Gastroesophageal sphincter (tissue), 4 donors: ENCODE data around the gene OR51F1. TPM values are rescaled to one million over a fixed set of nuclear protein-coding genes. Genes with fewer than 3 reads are reported as not detected.
"Not testable (repeated sequence)": the region's sequence is repeated elsewhere in the genome, so short reads cannot be mapped to it uniquely, and the experiment has no call there.

Experiments
- ATAC-seq: fragments of 150-250 bp; one replicate; pipeline ENCODE4 v1.9.1; 2016; ENCODE audit warnings: mild to moderate bottlenecking, moderate library complexity
- H3K27ac ChIP-seq, 4 donors: fragments of 200-600 bp; sonication (generic) in 3 of 4; 1 replicate in 3 of 4; 2 replicates in 1 of 4; pipeline ENCODE4 v1.5.1; 2016 to 2019
- H3K27me3 ChIP-seq: fragments of 200-600 bp; sonication (generic); one replicate; pipeline ENCODE4 v1.5.1; 2019
- H3K36me3 ChIP-seq, 2 donors: fragments of 200-600 bp; sonication (generic); one replicate each; pipeline ENCODE4 v1.5.1; 2019; ENCODE audit warnings: control low read depth in 1 of 2
- H3K4me1 ChIP-seq, 3 donors: fragments of 200-600 bp; sonication (generic); 1 replicate in 2 of 3; 2 replicates in 1 of 3; pipeline ENCODE4 v1.5.1; 2016 to 2019; ENCODE audit warnings: control low read depth in 2 of 3
- H3K4me3 ChIP-seq, 2 donors: fragments of 200-600 bp; sonication (generic); one replicate each; pipeline ENCODE4 v1.5.1; 2019; ENCODE audit warnings: mild to moderate bottlenecking in 1 of 2, moderate library complexity in 1 of 2
- H3K9me3 ChIP-seq, 3 donors: fragments of 200-600 bp; sonication (generic); one replicate each; pipeline ENCODE4 v1.5.1; 2017 to 2019; ENCODE audit warnings: control low read depth in 2 of 3
- EP300 ChIP-seq: sonication (generic); formaldehyde crosslinking; IDR thresholded peaks from one replicate; pipeline ENCODE4 v1.6.1; 2017; ENCODE audit warnings: antibody characterized with exemption, mild to moderate bottlenecking
- POLR2A ChIP-seq, 2 donors: fragments of 450-650 bp; IDR thresholded peaks; one replicate each; pipeline ENCODE4 v1.6.1; 2017; ENCODE audit warnings: antibody characterized with exemption in 2 of 2, mild to moderate bottlenecking in 2 of 2, moderate library complexity in 1 of 2
- POLR2AphosphoS5 ChIP-seq: sonication (generic); formaldehyde crosslinking; IDR thresholded peaks from one replicate; pipeline ENCODE4 v1.6.1; 2017; ENCODE audit warnings: antibody characterized with exemption
- WGBS, 2 donors: methylation state at CpG; one replicate each; pipeline ENCODE4 v1.1.5; 2018; ENCODE audit warnings: low coverage in 1 of 2; 5-methylcytosine and 5-hydroxymethylcytosine counted together
- total RNA-seq, 4 donors: library from RNA; depleted of rRNA; stranded (reverse); fragments of >200 nt; gene quantifications; one replicate each; pipeline ENCODE4 v1.1.0, GENCODE V29; 2016
- TF ChIP-seq, protein P1 (sequence below), 4 experiments: fragments of 200-600 bp in 2 of 4; fragments of 450-650 bp in 2 of 4; sonication (generic) in 1 of 4; IDR thresholded peaks; one replicate each; pipeline ENCODE4 v1.5.1; 2017 to 2019; ENCODE audit warnings: antibody characterized with exemption in 4 of 4, mild to moderate bottlenecking in 2 of 4, moderate library complexity in 2 of 4

Gene OR51F1
- total RNA-seq, 4 donors from 2014 or later, result not detected

- ATAC-seq, result no peak
- 60 to 62% methylated on average over 2 of the region's 2 CpGs for WGBS, 2 donors
- TF ChIP-seq, protein P1, sequence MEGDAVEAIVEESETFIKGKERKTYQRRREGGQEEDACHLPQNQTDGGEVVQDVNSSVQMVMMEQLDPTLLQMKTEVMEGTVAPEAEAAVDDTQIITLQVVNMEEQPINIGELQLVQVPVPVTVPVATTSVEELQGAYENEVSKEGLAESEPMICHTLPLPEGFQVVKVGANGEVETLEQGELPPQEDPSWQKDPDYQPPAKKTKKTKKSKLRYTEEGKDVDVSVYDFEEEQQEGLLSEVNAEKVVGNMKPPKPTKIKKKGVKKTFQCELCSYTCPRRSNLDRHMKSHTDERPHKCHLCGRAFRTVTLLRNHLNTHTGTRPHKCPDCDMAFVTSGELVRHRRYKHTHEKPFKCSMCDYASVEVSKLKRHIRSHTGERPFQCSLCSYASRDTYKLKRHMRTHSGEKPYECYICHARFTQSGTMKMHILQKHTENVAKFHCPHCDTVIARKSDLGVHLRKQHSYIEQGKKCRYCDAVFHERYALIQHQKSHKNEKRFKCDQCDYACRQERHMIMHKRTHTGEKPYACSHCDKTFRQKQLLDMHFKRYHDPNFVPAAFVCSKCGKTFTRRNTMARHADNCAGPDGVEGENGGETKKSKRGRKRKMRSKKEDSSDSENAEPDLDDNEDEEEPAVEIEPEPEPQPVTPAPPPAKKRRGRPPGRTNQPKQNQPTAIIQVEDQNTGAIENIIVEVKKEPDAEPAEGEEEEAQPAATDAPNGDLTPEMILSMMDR (IDR thresholded peaks at IDR 0.05), result no peak
- TF ChIP-seq POLR2A (IDR thresholded peaks at IDR 0.05), result no peak
- no peak for TF ChIP-seq POLR2AphosphoS5
- no peak for TF ChIP-seq EP300
- Histone ChIP-seq H3K27ac (no peak overlapping the region), H3K4me1 (no peaks in the 10 kb centered on the region), H3K36me3 (no peaks in the 10 kb centered on the region), H3K9me3 (no peaks in the 10 kb centered on the region), H3K4me3 (no peak overlapping the region), H3K27me3 (no peaks in the 10 kb centered on the region)
These were observed 6.6 kb downstream of the OR51F1 start for GRCh38 chr11:4763096-4763495.

DNA sequence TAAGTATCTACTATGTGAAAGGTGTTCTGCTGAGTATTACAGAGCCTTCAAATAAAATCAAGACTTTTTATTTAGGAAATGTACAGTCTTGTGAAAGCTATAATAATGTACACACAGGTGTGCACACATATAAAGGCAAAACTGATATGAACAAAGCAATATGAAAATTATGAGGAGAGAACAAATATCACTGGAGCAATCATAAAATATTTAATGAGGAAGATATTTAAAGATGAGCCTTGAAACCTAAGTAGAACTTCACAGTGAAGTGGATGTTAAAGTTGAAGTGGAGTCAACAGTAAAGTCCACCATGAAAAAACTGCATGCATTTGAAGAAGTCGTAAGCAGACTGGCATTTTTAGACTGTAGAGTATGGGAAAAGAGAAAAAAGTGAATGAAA, 18.5 kb downstream of the OR51F1 start:
- no peak for ATAC-seq
- Histone ChIP-seq H3K4me3 (no peak overlapping the region), H3K36me3 (no peaks in the 10 kb centered on the region), H3K27ac (no peak overlapping the region), H3K4me1 (no peaks in the 10 kb centered on the region), H3K9me3 (no peaks in the 10 kb centered on the region), H3K27me3 (no peaks in the 10 kb centered on the region)
- WGBS, 2 donors, result 84 to 100% methylated on average over 1 of the region's 1 CpG
- TF ChIP-seq EP300 (no peak), POLR2AphosphoS5 (no peak), POLR2A (IDR thresholded peaks at IDR 0.05) (no peak)
- TF ChIP-seq, protein P1 (IDR thresholded peaks at IDR 0.05), result no peak

GRCh38 chr11:4748438-4748837, 21.3 kb downstream of the OR51F1 start:
- Histone ChIP-seq H3K36me3 (no peaks in the 10 kb centered on the region), H3K27ac (no peak overlapping the region), H3K4me3 (no peak overlapping the region), H3K9me3 (no peaks in the 10 kb centered on the region), H3K27me3 (no peaks in the 10 kb centered on the region), H3K4me1 (no peaks in the 10 kb centered on the region)
- no peak for TF ChIP-seq POLR2A (IDR thresholded peaks at IDR 0.05)
- WGBS, 2 donors, result 72 to 76% methylated on average over 5 to 6 of the region's 6 CpGs
- no peak for ATAC-seq

DNA sequence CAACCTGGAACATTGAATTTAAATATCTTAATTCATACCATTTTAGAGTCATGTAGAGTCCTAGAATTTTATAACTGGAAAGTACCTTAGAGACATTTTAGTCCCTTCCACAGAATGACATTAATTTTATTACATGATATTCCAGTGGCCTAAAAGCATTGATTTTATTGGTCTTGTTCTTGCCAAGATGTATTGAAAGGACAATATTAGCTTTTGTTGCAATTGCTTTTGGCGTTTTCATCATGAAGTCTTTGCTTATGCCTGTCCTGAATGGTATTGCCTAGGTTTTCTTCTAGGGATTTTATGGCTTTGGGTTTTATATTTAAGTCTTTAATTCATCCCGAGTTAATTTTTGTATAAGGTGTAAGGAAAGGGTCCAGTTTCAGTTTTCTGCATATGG, 29.0 kb downstream of the OR51F1 start:
- Histone ChIP-seq H3K4me1 (no peaks in the 10 kb centered on the region), H3K27me3 (no peaks in the 10 kb centered on the region), H3K27ac (no peak overlapping the region), H3K4me3 (no peak overlapping the region), H3K9me3 (no peaks in the 10 kb centered on the region), H3K36me3 (no peaks in the 10 kb centered on the region)
- 92 to 100% methylated on average over 2 of the region's 2 CpGs for WGBS, 2 donors
- TF ChIP-seq, protein P1 (IDR thresholded peaks at IDR 0.05), result no peak
- TF ChIP-seq EP300 (no peak), POLR2A (IDR thresholded peaks at IDR 0.05) (no peak), POLR2AphosphoS5 (no peak)
- no peak for ATAC-seq

GRCh38 chr11:4727171-4727570, 42.6 kb downstream of the OR51F1 start:
- no peak overlapping the region for H3K27ac ChIP-seq
- no peaks in the 10 kb centered on the region for H3K27me3 ChIP-seq
- no peak for TF ChIP-seq POLR2AphosphoS5
- no peak for TF ChIP-seq EP300
- TF ChIP-seq, protein P1 (IDR thresholded peaks at IDR 0.05), result no peak
- no peak for TF ChIP-seq POLR2A (IDR thresholded peaks at IDR 0.05)
- ATAC-seq, result no peak
- H3K4me3 ChIP-seq, result no peak overlapping the region
- no peaks in the 10 kb centered on the region for H3K36me3 ChIP-seq
- H3K4me1 ChIP-seq, result no peaks in the 10 kb centered on the region
- 89 to 94% methylated on average over 2 of the region's 2 CpGs for WGBS, 2 donors
- H3K9me3 ChIP-seq, result no peaks in the 10 kb centered on the region

DNA sequence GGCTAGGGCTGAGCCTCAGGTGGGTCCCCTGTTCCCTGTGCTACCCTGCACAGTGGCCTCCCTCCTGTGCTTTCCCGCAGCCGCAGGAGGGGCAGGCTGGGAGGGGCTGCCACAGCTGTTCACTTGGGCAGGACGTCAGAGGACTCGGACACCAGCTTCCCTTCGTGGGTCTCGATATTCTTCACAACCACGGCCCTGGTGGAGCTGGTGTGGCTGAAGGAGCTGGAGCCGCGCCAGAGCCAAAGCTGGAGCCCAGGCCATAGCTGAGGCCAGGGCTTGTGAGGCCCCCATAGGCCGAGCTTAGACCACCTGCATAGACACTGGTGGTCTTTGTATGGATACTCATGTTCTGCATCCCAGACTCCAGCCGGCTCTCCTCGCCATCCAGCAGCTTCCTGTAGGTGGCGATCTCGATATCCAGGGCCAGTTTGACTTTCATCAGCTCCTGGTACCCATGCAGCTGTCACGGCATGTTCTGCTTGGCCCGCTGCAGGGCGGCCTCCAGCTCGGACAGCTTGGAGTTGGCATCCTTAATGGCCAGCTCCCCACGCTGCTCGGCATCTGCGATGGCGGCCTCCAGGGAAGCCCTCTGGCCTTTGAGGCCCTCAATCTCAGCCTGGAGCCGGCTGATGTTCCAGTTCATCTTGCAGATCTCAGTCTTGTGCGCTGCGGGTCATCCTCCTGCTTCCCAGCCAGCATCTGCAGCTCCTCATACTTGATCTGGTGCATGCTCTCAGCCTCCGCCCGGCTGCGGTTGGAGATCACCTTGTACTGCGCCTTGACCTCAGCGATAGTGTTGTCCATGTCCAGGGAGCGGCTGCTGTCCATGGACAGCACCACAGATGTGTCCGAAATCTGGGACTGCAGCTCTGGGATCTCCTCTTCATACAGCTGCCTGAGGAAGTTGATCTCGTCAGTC, 46.9 kb downstream of the OR51F1 start:
- H3K27ac ChIP-seq, ATAC-seq, H3K9me3 ChIP-seq, H3K27me3 ChIP-seq, H3K4me3 ChIP-seq, H3K4me1 ChIP-seq, H3K36me3 ChIP-seq: not testable (repeated sequence)
- 88 to 90% methylated on average over 5 to 23 of the region's 33 CpGs for WGBS, 2 donors
